Suprapubic skin (tissue), 3 donors: ENCODE data around the gene AATF.

ENCODE experiments used
- CTCF ChIP-seq, 2 donors: fragments of 200-600 bp in 1 of 2; fragments of 450-650 bp in 1 of 2; sonication (generic) in 1 of 2; IDR thresholded peaks; one replicate each; pipeline ENCODE4 v1.5.1; 2016 to 2019; ENCODE audit warnings: antibody characterized with exemption in 2 of 2, mild to moderate bottlenecking in 1 of 2, moderate library complexity in 1 of 2
- EP300 ChIP-seq: sonication (generic); formaldehyde crosslinking; IDR thresholded peaks from one replicate; pipeline ENCODE4 v1.6.1; 2017; ENCODE audit warnings: antibody characterized with exemption
- POLR2A ChIP-seq, 2 donors: fragments of 450-650 bp; IDR thresholded peaks; one replicate each; pipeline ENCODE4 v1.6.1; 2017; ENCODE audit warnings: antibody characterized with exemption in 2 of 2, mild to moderate bottlenecking in 2 of 2, moderate library complexity in 2 of 2

- TF ChIP-seq CTCF (IDR thresholded peaks at IDR 0.05) (no peak), POLR2A (IDR thresholded peaks at IDR 0.05) (no peak), EP300 (no peak)
Measured at GRCh38 chr17:36979565-36979941, 30.8 kb downstream of the AATF start.
